ENCODE data around the gene HSPA1B.
A peak's percentile ranks its signal among the peaks of the same experiment; 100 is the strongest.

The HSPA1B gene

GRCh38 chr6:31781244-31782125 is 46.1 kb upstream of the HSPA1B start:
- H3K36me3 Mint-ChIP-seq (ENCODE audit: low read depth) = peaks cover 28% of the 10 kb centered on the region
- H3K27me3 Mint-ChIP-seq (ENCODE audit: low read depth, poor library complexity) = no peaks in the 10 kb centered on the region
- no peak for DNase-seq
- peaks cover 14% of the 10 kb centered on the region for H3K4me1 Mint-ChIP-seq
- no peak for TF ChIP-seq CTCF (IDR thresholded peaks at IDR 0.05)
- H3K9me3 Mint-ChIP-seq = no peaks in the 10 kb centered on the region
- no peak overlapping the region for H3K4me3 Mint-ChIP-seq
- peak overlapping the region; percentile 68 for H3K27ac Mint-ChIP-seq

- Mint-ChIP-seq H3K9me3 (no peaks in the 10 kb centered on the region), H3K36me3 (ENCODE audit: low read depth) (peaks cover 32% of the 10 kb centered on the region), H3K4me1 (peaks cover 8% of the 10 kb centered on the region), H3K4me3 (no peak overlapping the region), H3K27me3 (ENCODE audit: low read depth, poor library complexity) (no peaks in the 10 kb centered on the region), H3K27ac (peak overlapping the region; percentile 22)
- no peak for TF ChIP-seq CTCF (IDR thresholded peaks at IDR 0.05)
- DNase-seq = no peak
Observed at GRCh38 chr6:31782126-31782855, 45.2 kb upstream of the HSPA1B start.

GRCh38 chr6:31784098-31784925 is 43.2 kb upstream of the HSPA1B start:
- no peak for DNase-seq
- Mint-ChIP-seq H3K4me3 (no peak overlapping the region), H3K4me1 (no peaks in the 10 kb centered on the region), H3K9me3 (no peaks in the 10 kb centered on the region), H3K27ac (peak overlapping the region; percentile 51), H3K36me3 (ENCODE audit: low read depth) (peaks cover 43% of the 10 kb centered on the region), H3K27me3 (ENCODE audit: low read depth, poor library complexity) (no peaks in the 10 kb centered on the region)
- TF ChIP-seq CTCF (IDR thresholded peaks at IDR 0.05) = no peak

GRCh38 chr6:31785475-31785874 is 42.1 kb upstream of the HSPA1B start:
- H3K36me3 Mint-ChIP-seq (ENCODE audit: low read depth) = peaks cover 53% of the 10 kb centered on the region
- H3K27me3 Mint-ChIP-seq (ENCODE audit: low read depth, poor library complexity) = no peaks in the 10 kb centered on the region
- H3K4me3 Mint-ChIP-seq = no peak overlapping the region
- no peak overlapping the region for H3K27ac Mint-ChIP-seq
- no peak for TF ChIP-seq CTCF (IDR thresholded peaks at IDR 0.05)
- H3K9me3 Mint-ChIP-seq = no peaks in the 10 kb centered on the region
- peaks cover under 1% of the 10 kb centered on the region for H3K4me1 Mint-ChIP-seq
- DNase-seq = no peak

- Mint-ChIP-seq H3K4me1 (peaks cover 48% of the 10 kb centered on the region), H3K36me3 (ENCODE audit: low read depth) (peaks cover 43% of the 10 kb centered on the region), H3K4me3 (peak overlapping the region; percentile 36), H3K9me3 (no peaks in the 10 kb centered on the region), H3K27ac (peak overlapping the region; percentile 66), H3K27me3 (ENCODE audit: low read depth, poor library complexity) (no peaks in the 10 kb centered on the region)
- peak; percentile 78 for DNase-seq
- peak; percentile 57 for TF ChIP-seq CTCF (IDR thresholded peaks at IDR 0.05)
Observed at GRCh38 chr6:31791324-31792089, 36.0 kb upstream of the HSPA1B start.

All from nephron progenitor cell (in vitro differentiated cells).